Measurements from ENCODE around the gene ZNF622.

Gene ZNF622

DNA sequence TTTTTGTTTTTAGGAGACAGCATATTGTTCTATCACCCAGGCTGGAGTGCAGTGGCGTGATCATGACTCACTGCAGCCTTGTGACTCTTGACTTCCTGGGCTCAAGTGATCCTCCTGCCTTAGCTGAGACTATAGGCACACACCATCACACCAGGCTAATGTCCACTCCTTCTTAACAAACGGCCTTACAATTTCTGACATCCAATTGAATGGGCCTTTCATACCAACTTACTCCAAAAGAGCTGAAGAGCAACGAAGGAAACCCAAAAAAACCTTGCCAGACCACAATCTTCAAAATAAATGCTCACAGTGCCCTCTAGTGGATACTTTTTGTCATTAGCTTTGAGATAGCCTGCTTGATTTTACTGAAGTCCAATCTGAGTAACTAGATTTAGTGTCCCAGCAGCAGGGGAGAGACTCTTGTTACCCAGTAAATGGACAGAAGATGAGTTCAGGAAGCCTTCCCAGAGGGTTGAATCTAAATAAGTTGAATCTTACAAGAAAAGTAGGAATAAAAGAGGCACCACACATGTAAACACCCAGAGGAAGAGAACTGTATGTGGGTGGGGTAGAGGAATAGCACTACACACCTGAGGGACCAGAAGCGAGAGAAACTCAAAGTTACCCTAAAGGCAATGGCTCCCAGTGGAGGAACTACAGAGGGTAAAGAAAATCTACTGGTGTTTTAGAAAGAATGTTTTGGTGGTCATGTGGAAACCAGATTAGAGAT lies 9.3 kb downstream of the ZNF622 start:
- H3K9ac ChIP-seq, result no peak overlapping the region
- H3K4me2 ChIP-seq, result no peak overlapping the region
- no peak overlapping the region for H3K4me3 ChIP-seq (IDR thresholded peaks at IDR 0.05; ENCODE audit: insufficient read depth, low read depth, low read length)
- no peak overlapping the region for H3K27ac ChIP-seq
- TF ChIP-seq, protein P1, sequence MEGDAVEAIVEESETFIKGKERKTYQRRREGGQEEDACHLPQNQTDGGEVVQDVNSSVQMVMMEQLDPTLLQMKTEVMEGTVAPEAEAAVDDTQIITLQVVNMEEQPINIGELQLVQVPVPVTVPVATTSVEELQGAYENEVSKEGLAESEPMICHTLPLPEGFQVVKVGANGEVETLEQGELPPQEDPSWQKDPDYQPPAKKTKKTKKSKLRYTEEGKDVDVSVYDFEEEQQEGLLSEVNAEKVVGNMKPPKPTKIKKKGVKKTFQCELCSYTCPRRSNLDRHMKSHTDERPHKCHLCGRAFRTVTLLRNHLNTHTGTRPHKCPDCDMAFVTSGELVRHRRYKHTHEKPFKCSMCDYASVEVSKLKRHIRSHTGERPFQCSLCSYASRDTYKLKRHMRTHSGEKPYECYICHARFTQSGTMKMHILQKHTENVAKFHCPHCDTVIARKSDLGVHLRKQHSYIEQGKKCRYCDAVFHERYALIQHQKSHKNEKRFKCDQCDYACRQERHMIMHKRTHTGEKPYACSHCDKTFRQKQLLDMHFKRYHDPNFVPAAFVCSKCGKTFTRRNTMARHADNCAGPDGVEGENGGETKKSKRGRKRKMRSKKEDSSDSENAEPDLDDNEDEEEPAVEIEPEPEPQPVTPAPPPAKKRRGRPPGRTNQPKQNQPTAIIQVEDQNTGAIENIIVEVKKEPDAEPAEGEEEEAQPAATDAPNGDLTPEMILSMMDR (conservative IDR thresholded peaks at IDR 0.05; ENCODE audit: low read depth, low read length), result peak; percentile 92
- peaks cover 15% of the 10 kb centered on the region; the same call in 1 of the 2 replicates for H3K36me3 ChIP-seq (ENCODE audit: insufficient read depth)
- peaks cover 5% of the 10 kb centered on the region; the same call in 1 of the 2 replicates for H4K20me1 ChIP-seq (ENCODE audit: insufficient read depth)
- H3K27me3 ChIP-seq (ENCODE audit: insufficient read depth, low read depth), result no peaks in the 10 kb centered on the region
- peaks cover 35% of the 10 kb centered on the region for H3K79me2 ChIP-seq (ENCODE audit: insufficient read depth, low read depth)
- no peak overlapping the region for H2AFZ ChIP-seq (ENCODE audit: low read depth)
- H3K4me1 ChIP-seq (ENCODE audit: low read depth, poor library complexity, severe bottlenecking), result peaks cover 16% of the 10 kb centered on the region

DNA sequence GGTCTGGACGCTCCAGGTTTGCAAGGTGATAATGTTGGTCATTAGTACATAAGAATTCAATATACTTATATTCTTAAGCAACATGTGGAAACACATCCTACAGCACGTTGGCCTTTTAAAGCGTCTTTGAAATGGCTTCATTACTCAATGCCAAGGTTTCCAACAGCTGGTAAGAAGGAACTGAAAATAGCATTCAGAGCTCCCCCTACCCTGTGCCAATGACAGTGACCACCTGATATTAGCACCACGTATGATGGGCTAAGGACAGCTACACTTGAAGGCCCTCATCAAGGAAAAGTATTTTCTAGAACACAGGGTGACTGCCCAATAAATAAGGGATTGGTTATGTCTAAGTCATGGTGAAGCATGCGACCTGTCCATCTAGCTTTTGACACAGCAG lies 9.9 kb downstream of the ZNF622 start:
- no peak overlapping the region for H2AFZ ChIP-seq (ENCODE audit: low read depth)
- no peak overlapping the region for H3K27ac ChIP-seq
- H3K36me3 ChIP-seq (ENCODE audit: insufficient read depth), result peaks cover 15% of the 10 kb centered on the region; the same call in 1 of the 2 replicates
- no peak overlapping the region for H3K9ac ChIP-seq
- H3K4me2 ChIP-seq, result no peak overlapping the region
- H3K4me3 ChIP-seq (IDR thresholded peaks at IDR 0.05; ENCODE audit: insufficient read depth, low read depth, low read length), result no peak overlapping the region
- no peaks in the 10 kb centered on the region for H3K27me3 ChIP-seq (ENCODE audit: insufficient read depth, low read depth)
- peaks cover 35% of the 10 kb centered on the region for H3K79me2 ChIP-seq (ENCODE audit: insufficient read depth, low read depth)
- H4K20me1 ChIP-seq (ENCODE audit: insufficient read depth), result peaks cover 5% of the 10 kb centered on the region; the same call in 1 of the 2 replicates
- TF ChIP-seq, protein P1 (conservative IDR thresholded peaks at IDR 0.05; ENCODE audit: low read depth, low read length), result no peak
- H3K4me1 ChIP-seq (ENCODE audit: low read depth, poor library complexity, severe bottlenecking), result peaks cover 10% of the 10 kb centered on the region

DNA sequence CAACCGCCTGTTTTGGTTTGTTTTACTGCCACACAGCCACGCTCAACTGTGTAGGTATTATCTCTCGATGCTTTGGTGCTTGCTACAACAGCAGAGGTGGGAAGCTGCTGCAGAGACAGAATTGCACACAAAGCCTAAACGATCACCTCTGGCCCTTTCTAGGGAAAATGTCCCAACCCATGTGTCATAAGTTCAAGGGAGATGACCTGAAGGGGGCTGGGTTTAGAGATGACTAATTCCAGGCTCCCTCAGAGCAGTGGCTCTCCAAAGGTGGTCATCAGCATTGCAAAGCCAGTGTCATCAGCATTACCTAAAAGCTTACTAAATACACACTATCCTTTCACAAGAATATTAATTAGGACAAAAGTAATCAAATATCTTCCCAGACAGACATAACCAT lies 10.9 kb downstream of the ZNF622 start:
- H3K36me3 ChIP-seq (ENCODE audit: insufficient read depth), result peaks cover 15% of the 10 kb centered on the region; the same call in 1 of the 2 replicates

DNA sequence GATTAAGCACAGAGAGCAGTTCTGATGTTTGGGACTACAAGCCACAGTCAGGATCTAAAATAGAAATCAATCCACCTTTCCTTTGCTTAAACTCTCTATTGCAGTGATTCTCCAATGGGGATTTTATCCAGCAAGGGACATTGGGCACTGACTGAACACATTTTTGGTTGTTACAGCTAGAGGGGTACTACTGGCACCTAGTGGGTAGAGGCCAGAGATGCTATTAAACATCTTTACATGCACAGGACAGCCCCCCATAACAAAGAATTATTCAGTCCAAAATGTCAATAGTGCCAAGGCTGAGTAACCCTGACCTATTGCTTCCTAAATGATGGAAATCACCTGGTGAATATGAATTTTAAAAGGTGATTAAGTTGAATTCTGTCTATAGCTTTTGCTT lies 12.0 kb downstream of the ZNF622 start:
- Histone ChIP-seq H3K9ac (no peak overlapping the region), H3K4me2 (no peak overlapping the region), H3K27ac (no peak overlapping the region), H3K4me1 (ENCODE audit: low read depth, poor library complexity, severe bottlenecking) (peaks cover 7% of the 10 kb centered on the region), H3K79me2 (ENCODE audit: insufficient read depth, low read depth) (peaks cover 24% of the 10 kb centered on the region), H4K20me1 (ENCODE audit: insufficient read depth) (peaks cover 5% of the 10 kb centered on the region; the same call in 1 of the 2 replicates), H3K36me3 (ENCODE audit: insufficient read depth) (peaks cover 15% of the 10 kb centered on the region; the same call in 1 of the 2 replicates), H3K27me3 (ENCODE audit: insufficient read depth, low read depth) (no peaks in the 10 kb centered on the region), H2AFZ (ENCODE audit: low read depth) (no peak overlapping the region), H3K4me3 (IDR thresholded peaks at IDR 0.05; ENCODE audit: insufficient read depth, low read depth, low read length) (no peak overlapping the region)
- TF ChIP-seq, protein P1 (conservative IDR thresholded peaks at IDR 0.05; ENCODE audit: low read depth, low read length), result no peak

More for the DNA sequence above, 10.9 kb downstream of the ZNF622 start:
- Histone ChIP-seq H3K79me2 (ENCODE audit: insufficient read depth, low read depth) (peaks cover 28% of the 10 kb centered on the region), H3K4me1 (ENCODE audit: low read depth, poor library complexity, severe bottlenecking) (peaks cover 7% of the 10 kb centered on the region), H4K20me1 (ENCODE audit: insufficient read depth) (peaks cover 5% of the 10 kb centered on the region; the same call in 1 of the 2 replicates), H3K9ac (no peak overlapping the region), H3K27ac (no peak overlapping the region), H2AFZ (ENCODE audit: low read depth) (no peak overlapping the region), H3K4me3 (IDR thresholded peaks at IDR 0.05; ENCODE audit: insufficient read depth, low read depth, low read length) (no peak overlapping the region), H3K27me3 (ENCODE audit: insufficient read depth, low read depth) (no peaks in the 10 kb centered on the region), H3K4me2 (no peak overlapping the region)
- TF ChIP-seq, protein P1 (conservative IDR thresholded peaks at IDR 0.05; ENCODE audit: low read depth, low read length), result no peak
